GM10266 (cell line): ENCODE results near the gene MBNL1.

Experiments used
- DNase-seq: peaks from one replicate; pipeline ENCODE4 v3.0.0; 2012; ENCODE audit errors: extremely low spot score
- CTCF ChIP-seq: IDR thresholded peaks from 2 replicates; pipeline ENCODE4 v1.5.1; 2012; ENCODE audit warnings: mild to moderate bottlenecking, low read depth; ENCODE audit not compliant: control insufficient read depth, insufficient read depth; ENCODE audit errors: missing control alignments

MBNL1 gene

GRCh38 chr3:152229692-152230091 lies 39.0 kb upstream of the MBNL1 start:
- TF ChIP-seq CTCF: no peak
- no peak for DNase-seq

GRCh38 chr3:152230370-152230769 lies 38.4 kb upstream of the MBNL1 start:
- no peak for TF ChIP-seq CTCF
- no peak for DNase-seq

- no peak for DNase-seq
- no peak for TF ChIP-seq CTCF
Measured at GRCh38 chr3:152232001-152232400, 36.7 kb upstream of the MBNL1 start.

- TF ChIP-seq CTCF: no peak
- no peak for DNase-seq
Measured at GRCh38 chr3:152232679-152233078, 36.0 kb upstream of the MBNL1 start.

GRCh38 chr3:152234657-152235375 lies 33.9 kb upstream of the MBNL1 start:
- TF ChIP-seq CTCF: no peak
- no peak for DNase-seq

GRCh38 chr3:152235709-152236298 lies 32.9 kb upstream of the MBNL1 start:
- no peak for TF ChIP-seq CTCF
- DNase-seq: no peak

- TF ChIP-seq CTCF: no peak
- no peak for DNase-seq
Measured at GRCh38 chr3:152236716-152237115, 32.0 kb upstream of the MBNL1 start.
